ENCODE measurements around the gene NDUFB2. TPM values are rescaled to one million over a fixed set of nuclear protein-coding genes. Genes with fewer than 3 reads are reported as not detected.

NDUFB2 gene
- total and polyA plus RNA-seq, 2 of the 13 experiments (the other 11 are each of a cell fraction or from before 2014, with no cell fraction given): 206 to 221 TPM

GRCh38 chr7:140697447-140698143, 1.1 kb downstream of the NDUFB2 start (continued):
- TF ChIP-seq ZFP90 (CRISPR knock-in tag; IDR thresholded peaks at IDR 0.05; ENCODE audit: borderline replicate concordance): no peak
- no peak for TF ChIP-seq NR2C2 (CRISPR knock-in tag; IDR thresholded peaks at IDR 0.05; ENCODE audit: borderline replicate concordance)

GRCh38 chr7:140698477-140698876, 2.0 kb downstream of the NDUFB2 start:
- no peaks in the 10 kb centered on the region; a peak in 1 of 5 replicates for H3K27me3 ChIP-seq (ENCODE audit: control insufficient read depth in 1 of 2, insufficient read depth in 2 of 2, low read length in 2 of 2)
- no peaks in the 10 kb centered on the region for H3K9me3 ChIP-seq (ENCODE audit: low read length)
- ATAC-seq (no peak), FAIRE-seq (no peak), DNase-seq (ENCODE audit: low spot score) (no peak)
- H3K4me1 ChIP-seq (ENCODE audit: insufficient read depth, low read length): peaks cover 28% of the 10 kb centered on the region
- H2AFZ ChIP-seq (ENCODE audit: low read length): no peak overlapping the region
- intact Hi-C loops (cut with micrococcal nuclease; ENCODE audit: unreplicated experiment) (no loop called here), in situ Hi-C loops (cut with HindIII; ENCODE audit: extremely low pct_ligation_motif_present, low pct_unique_long_range_greater_than_20kb) (loop anchor here (25.0 kb wide), 1 partner anchor 314 kb away; the partner anchor contains the start of gene MRPS33)
- H4K20me1 ChIP-seq (ENCODE audit: insufficient read depth, low read length): 0 out of 2 replicates have a peak, but pooled peaks cover 10% of the 10 kb centered on the region
- H3K36me3 ChIP-seq (replicated peaks in 1 of 2; ENCODE audit: control insufficient read depth in 1 of 2, insufficient read depth in 2 of 2, low read length in 2 of 2): peaks cover 1 to 10% of the 10 kb centered on the region in 2 experiments; a peak in 2 of 5 replicates
- H3K4me3 ChIP-seq (replicated peaks in 1 of 3; ENCODE audit: insufficient read depth in 1 of 3, low read depth in 2 of 3, low read length in 3 of 3): no peak overlapping the region; a peak in 1 of 6 replicates
- TF ChIP-seq ELK4 (CRISPR knock-in tag; IDR thresholded peaks at IDR 0.05; ENCODE audit: borderline replicate concordance): no peak
- no peak for TF ChIP-seq ZNF230 (CRISPR knock-in tag; IDR thresholded peaks at IDR 0.05)
- no peak for TF ChIP-seq MYNN (CRISPR knock-in tag; IDR thresholded peaks at IDR 0.05; ENCODE audit: low read depth)
- TF ChIP-seq ZNF770 (CRISPR knock-in tag; IDR thresholded peaks at IDR 0.05): 0 out of 2 replicates have a peak, but pooled peaks have one; percentile 15
- no peak overlapping the region for H3K9ac ChIP-seq (ENCODE audit: insufficient read depth, low read depth, low read length)
- peaks cover 41% of the 10 kb centered on the region for H3K79me2 ChIP-seq (ENCODE audit: insufficient read depth, low read length)
- 89% methylated on average over 8 of the region's 8 CpGs for WGBS (ENCODE audit: low lambda C conversion rate)
- H3K4me2 ChIP-seq (ENCODE audit: low read depth, low read length): peak overlapping the region; percentile 93
- POLR2A ChIA-PET: no interaction called here
- BruUV-seq (replicated peaks): no TSS peak
- CTCF ChIA-PET (ENCODE audit: low intra/inter-chr PET ratio, low total read pairs): no interaction called here
- no peak overlapping the region for H3K27ac ChIP-seq (ENCODE audit: extremely low read length, insufficient read depth, low read length)
